Measurements from ENCODE around the gene TMF1.
A peak's percentile ranks its signal among the peaks of the same experiment; 100 is the strongest.

The TMF1 gene

GRCh38 chr3:69051756-69052471 lies at the start of gene TMF1:
TSS of gene TMF1 (minus strand) at chr3:69052333. CDS start at chr3:69052086, 247 bp downstream.
- no peak for DNase-seq

- DNase-seq = no peak
Measured at GRCh38 chr3:69099576-69099975, 47.4 kb upstream of the TMF1 start.

GRCh38 chr3:69097407-69098086 lies 45.4 kb upstream of the TMF1 start:
- DNase-seq = no peak

- DNase-seq = no peak
Measured at GRCh38 chr3:69096299-69096698, 44.2 kb upstream of the TMF1 start.

GRCh38 chr3:69095636-69096035 lies 43.5 kb upstream of the TMF1 start:
- no peak for DNase-seq

- no peak for DNase-seq
Measured at GRCh38 chr3:69094467-69095205, 42.5 kb upstream of the TMF1 start.

GRCh38 chr3:69092030-69092516 lies 39.9 kb upstream of the TMF1 start:
- no peak for DNase-seq

- DNase-seq = no peak
Measured at GRCh38 chr3:69091389-69092029, 39.4 kb upstream of the TMF1 start.

GRCh38 chr3:69090021-69090420 lies 37.9 kb upstream of the TMF1 start:
- DNase-seq = no peak

- no peak for DNase-seq
Measured at GRCh38 chr3:69088063-69088462, 35.9 kb upstream of the TMF1 start.

GRCh38 chr3:69087030-69087791 lies 35.1 kb upstream of the TMF1 start:
- no peak for DNase-seq

- peak; percentile 58 for DNase-seq
Measured at GRCh38 chr3:69085833-69086722, 33.9 kb upstream of the TMF1 start.

- no peak for DNase-seq
Measured at GRCh38 chr3:69085168-69085832, 33.2 kb upstream of the TMF1 start.

- peak; percentile 78 for DNase-seq
Measured at GRCh38 chr3:69084326-69085167, 32.4 kb upstream of the TMF1 start, which contains the start of gene ARL6IP5. TSS of gene ARL6IP5 (plus strand) at chr3:69084937. CDS start at chr3:69085048, 111 bp downstream.

GRCh38 chr3:69082805-69083204 lies 30.7 kb upstream of the TMF1 start:
- no peak for DNase-seq

- no peak for DNase-seq
Measured at GRCh38 chr3:69082361-69082760, 30.2 kb upstream of the TMF1 start.

GRCh38 chr3:69081583-69082262 lies 29.6 kb upstream of the TMF1 start:
- DNase-seq = peak; percentile 71

- DNase-seq = peak; percentile 78
Measured at GRCh38 chr3:69080233-69080920, 28.2 kb upstream of the TMF1 start, which contains the start of gene UBA3. TSS of gene UBA3 (minus strand) at chr3:69080365. CDS start at chr3:69080353, 12 bp downstream.

Data from NCI-H2171 treated with DMSO at 0.1 percent for 48 hours (cell line).